MCF 10A (cell line): Measurements from ENCODE around the gene ADAMTS2. TPM values are rescaled to one million over a fixed set of nuclear protein-coding genes. Genes with fewer than 3 reads are reported as not detected.
"Not testable (repeated sequence)": the region's sequence is repeated elsewhere in the genome, so short reads cannot be mapped to it uniquely, and the experiment has no call there.

Experiments
- BruUV-seq: library from RNA; stranded (reverse); fragments of 400-500 nt; replicated peaks from 2 replicates; lab custom pipeline; 2021; lab: Mats Ljungman, UMichigan
- CTCF ChIA-PET: fragments of 300-600 bp; sonication (Branson Sonifier 250); formaldehyde crosslinking; extraction: SDS; loops from one replicate; lab custom pipeline; 2021; ENCODE audit warnings: antibody characterized with exemption, inconsistent platforms; lab: Yijun Ruan, JAX
- POLR2A ChIA-PET: fragments of 300-600, 350-650 bp; sonication (Branson Sonifier 250); formaldehyde crosslinking; extraction: SDS; loops from one replicate; lab custom pipeline; 2020; ENCODE audit warnings: antibody characterized with exemption, inconsistent platforms; lab: Yijun Ruan, JAX
- DNase-seq: peaks from one replicate; pipeline ENCODE4 v3.0.0-alpha.2; 2018; ENCODE audit not compliant: unreplicated experiment
- H3K27ac Mint-ChIP-seq: one replicate; pipeline ENCODE4 v1.8.0; 2022; ENCODE audit warnings: mild to moderate bottlenecking, low read depth, mixed read lengths; ENCODE audit not compliant: unreplicated experiment
- H3K27me3 Mint-ChIP-seq: one replicate; pipeline ENCODE4 v1.8.0; 2022; ENCODE audit warnings: mixed read lengths; ENCODE audit not compliant: insufficient read depth, unreplicated experiment
- H3K36me3 Mint-ChIP-seq: one replicate; pipeline ENCODE4 v1.8.0; 2022; ENCODE audit warnings: mild to moderate bottlenecking, moderate library complexity, mixed read lengths; ENCODE audit not compliant: insufficient read depth, unreplicated experiment
- H3K4me1 Mint-ChIP-seq: one replicate; pipeline ENCODE4 v1.8.0; 2022; ENCODE audit warnings: mixed read lengths; ENCODE audit not compliant: insufficient read depth, unreplicated experiment
- H3K4me3 Mint-ChIP-seq: one replicate; pipeline ENCODE4 v1.8.0; 2022; ENCODE audit warnings: mild to moderate bottlenecking, moderate library complexity, mixed read lengths; ENCODE audit not compliant: unreplicated experiment
- H3K9me3 Mint-ChIP-seq: one replicate; pipeline ENCODE4 v1.8.0; 2022; ENCODE audit warnings: mixed read lengths; ENCODE audit not compliant: unreplicated experiment
- intact Hi-C: fragments of 100-400 bp; cut with micrococcal nuclease; formaldehyde crosslinking; loops from 2 replicates; pipeline ENCODE4 v1.14.1; 2022
- total RNA-seq: library from RNA; stranded (reverse); gene quantifications from 2 replicates; pipeline ENCODE4 v1.2.3, GENCODE V29; 2022
- TF ChIP-seq, protein P1 (sequence below): fragments of 200-600 bp; IDR thresholded peaks from one replicate; pipeline ENCODE4 v1.8.0; 2022; ENCODE audit warnings: antibody characterized with exemption, mild to moderate bottlenecking; ENCODE audit not compliant: unreplicated experiment

The ADAMTS2 gene
- total RNA-seq, 1 experiment from 2014 or later = not detected

DNA sequence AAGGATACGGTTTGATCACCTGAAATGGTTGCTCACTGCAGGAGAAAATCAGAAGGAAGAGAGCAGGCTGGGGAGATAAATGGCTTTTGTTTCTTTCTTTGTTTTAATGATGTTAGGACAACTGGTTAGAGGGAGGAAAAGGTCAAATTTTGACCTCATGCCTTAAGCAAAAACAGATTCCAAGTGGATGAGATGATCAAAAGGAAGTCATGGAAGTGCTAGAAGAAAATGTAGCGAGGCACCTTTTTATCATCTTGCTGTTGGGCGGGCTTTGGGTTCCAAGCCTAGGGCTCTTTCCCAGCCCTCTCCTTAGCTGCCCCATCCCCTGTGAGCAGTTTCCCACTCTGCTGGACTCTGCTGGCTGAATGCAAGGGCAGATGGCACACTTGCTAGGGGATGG is 127.9 kb downstream of the ADAMTS2 start:
- Mint-ChIP-seq H3K36me3 (peaks cover 16% of the 10 kb centered on the region), H3K4me1 (no peaks in the 10 kb centered on the region), H3K27me3 (no peaks in the 10 kb centered on the region), H3K9me3 (peaks cover 9% of the 10 kb centered on the region), H3K27ac (no peak overlapping the region), H3K4me3 (no peak overlapping the region)
- POLR2A ChIA-PET = no interaction called here
- no peak for DNase-seq
- intact Hi-C loops = no loop called here
- no TSS peak for BruUV-seq
- CTCF ChIA-PET = no interaction called here
- TF ChIP-seq, protein P1, sequence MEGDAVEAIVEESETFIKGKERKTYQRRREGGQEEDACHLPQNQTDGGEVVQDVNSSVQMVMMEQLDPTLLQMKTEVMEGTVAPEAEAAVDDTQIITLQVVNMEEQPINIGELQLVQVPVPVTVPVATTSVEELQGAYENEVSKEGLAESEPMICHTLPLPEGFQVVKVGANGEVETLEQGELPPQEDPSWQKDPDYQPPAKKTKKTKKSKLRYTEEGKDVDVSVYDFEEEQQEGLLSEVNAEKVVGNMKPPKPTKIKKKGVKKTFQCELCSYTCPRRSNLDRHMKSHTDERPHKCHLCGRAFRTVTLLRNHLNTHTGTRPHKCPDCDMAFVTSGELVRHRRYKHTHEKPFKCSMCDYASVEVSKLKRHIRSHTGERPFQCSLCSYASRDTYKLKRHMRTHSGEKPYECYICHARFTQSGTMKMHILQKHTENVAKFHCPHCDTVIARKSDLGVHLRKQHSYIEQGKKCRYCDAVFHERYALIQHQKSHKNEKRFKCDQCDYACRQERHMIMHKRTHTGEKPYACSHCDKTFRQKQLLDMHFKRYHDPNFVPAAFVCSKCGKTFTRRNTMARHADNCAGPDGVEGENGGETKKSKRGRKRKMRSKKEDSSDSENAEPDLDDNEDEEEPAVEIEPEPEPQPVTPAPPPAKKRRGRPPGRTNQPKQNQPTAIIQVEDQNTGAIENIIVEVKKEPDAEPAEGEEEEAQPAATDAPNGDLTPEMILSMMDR = no peak

- CTCF ChIA-PET, H3K27ac Mint-ChIP-seq, intact Hi-C loops, H3K4me3 Mint-ChIP-seq, H3K9me3 Mint-ChIP-seq, DNase-seq, H3K27me3 Mint-ChIP-seq, BruUV-seq, H3K4me1 Mint-ChIP-seq, POLR2A ChIA-PET: not testable (repeated sequence)
- H3K36me3 Mint-ChIP-seq = peaks cover 11% of the 10 kb centered on the region
Measured at GRCh38 chr5:179216381-179216780, 128.9 kb downstream of the ADAMTS2 start.

- H3K36me3 Mint-ChIP-seq = peaks cover 11% of the 10 kb centered on the region
- no peak overlapping the region for H3K27ac Mint-ChIP-seq
- TF ChIP-seq, protein P1 = no peak
- DNase-seq = no peak
- POLR2A ChIA-PET = no interaction called here
- H3K9me3 Mint-ChIP-seq = peaks cover 9% of the 10 kb centered on the region
- no peaks in the 10 kb centered on the region for H3K27me3 Mint-ChIP-seq
- intact Hi-C loops = no loop called here
- H3K4me3 Mint-ChIP-seq = no peak overlapping the region
- CTCF ChIA-PET = no interaction called here
- H3K4me1 Mint-ChIP-seq = no peaks in the 10 kb centered on the region
- BruUV-seq = no TSS peak
Measured at GRCh38 chr5:179215576-179215975, 129.7 kb downstream of the ADAMTS2 start.

GRCh38 chr5:179214678-179215077 is 130.6 kb downstream of the ADAMTS2 start:
- Mint-ChIP-seq H3K36me3 (peaks cover 11% of the 10 kb centered on the region), H3K27me3 (no peaks in the 10 kb centered on the region), H3K4me1 (peaks cover under 1% of the 10 kb centered on the region), H3K9me3 (peaks cover 9% of the 10 kb centered on the region), H3K27ac (no peak overlapping the region), H3K4me3 (no peak overlapping the region)
- ChIA-PET CTCF (interaction anchor here (1.1 kb wide), 1 partner anchor 47 kb away, joined by 3 read pairs; no protein-coding TSS in a partner anchor), POLR2A (no interaction called here)
- BruUV-seq = no TSS peak
- intact Hi-C loops = no loop called here
- no peak for DNase-seq
- TF ChIP-seq, protein P1 = no peak

DNA sequence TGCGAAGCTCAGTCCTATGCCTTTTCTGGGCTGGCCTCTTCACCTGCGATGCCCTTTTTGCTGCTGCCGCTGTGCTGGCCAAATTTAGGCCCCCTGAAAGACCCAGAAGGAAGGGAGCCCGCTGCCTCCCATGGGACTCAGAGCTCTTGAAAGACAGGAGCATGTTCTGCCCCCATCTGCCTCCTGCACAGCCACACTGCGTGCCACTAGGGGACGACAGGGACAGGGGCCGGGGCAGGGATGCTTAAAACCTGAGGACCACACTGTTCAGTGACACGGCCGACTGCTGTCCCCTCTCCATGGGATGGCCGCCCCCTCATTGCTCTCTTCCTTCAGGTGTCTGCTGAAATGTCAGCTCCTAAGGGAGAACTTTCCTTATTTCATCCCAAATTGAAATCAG is 132.4 kb downstream of the ADAMTS2 start:
- CTCF ChIA-PET = no interaction called here
- Mint-ChIP-seq H3K27ac (no peak overlapping the region), H3K36me3 (peaks cover 6% of the 10 kb centered on the region), H3K9me3 (peaks cover 9% of the 10 kb centered on the region), H3K27me3 (no peaks in the 10 kb centered on the region), H3K4me1 (peaks cover 9% of the 10 kb centered on the region), H3K4me3 (no peak overlapping the region)
- BruUV-seq = no TSS peak
- no peak for DNase-seq
- POLR2A ChIA-PET = no interaction called here
- intact Hi-C loops = no loop called here
- TF ChIP-seq, protein P1 = no peak
